NCI-H128 (cell line): ENCODE measurements around the gene BCAR1.
"Not testable (repeated sequence)": the region's sequence is repeated elsewhere in the genome, so short reads cannot be mapped to it uniquely, and the experiment has no call there.

Experiments
- DNase-seq: peaks from one replicate; lab custom pipeline; 2025; ENCODE audit not compliant: unreplicated experiment; lab: John Stamatoyannopoulos, UW

Gene BCAR1

DNA sequence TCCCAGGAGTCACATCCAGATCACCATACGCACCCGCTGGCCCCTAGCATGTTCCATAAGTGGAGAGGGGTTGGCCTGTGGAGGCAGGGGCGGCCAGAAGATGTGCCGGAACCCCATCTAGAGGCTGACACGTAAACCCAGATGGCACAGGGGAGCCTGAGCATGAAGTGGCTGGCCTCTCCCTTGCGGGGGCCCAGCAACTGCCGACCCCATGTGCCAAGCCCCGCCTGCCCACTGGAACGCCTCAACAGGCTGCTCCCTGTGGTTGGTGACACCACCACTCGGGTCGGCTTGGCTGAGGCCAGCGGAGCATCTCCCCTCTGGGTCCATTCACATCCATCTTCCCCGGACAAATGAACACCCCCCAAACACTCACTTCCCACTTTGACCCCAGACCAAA is 9.5 kb downstream of the BCAR1 start:
- DNase-seq: no peak

- no peak for DNase-seq
These were observed 10.0 kb downstream of the BCAR1 start for GRCh38 chr16:75241412-75241811.

- DNase-seq: not testable (repeated sequence)
These were observed 10.8 kb downstream of the BCAR1 start for GRCh38 chr16:75240633-75241032.

GRCh38 chr16:75239542-75240122 is 11.8 kb downstream of the BCAR1 start:
- no peak for DNase-seq

DNA sequence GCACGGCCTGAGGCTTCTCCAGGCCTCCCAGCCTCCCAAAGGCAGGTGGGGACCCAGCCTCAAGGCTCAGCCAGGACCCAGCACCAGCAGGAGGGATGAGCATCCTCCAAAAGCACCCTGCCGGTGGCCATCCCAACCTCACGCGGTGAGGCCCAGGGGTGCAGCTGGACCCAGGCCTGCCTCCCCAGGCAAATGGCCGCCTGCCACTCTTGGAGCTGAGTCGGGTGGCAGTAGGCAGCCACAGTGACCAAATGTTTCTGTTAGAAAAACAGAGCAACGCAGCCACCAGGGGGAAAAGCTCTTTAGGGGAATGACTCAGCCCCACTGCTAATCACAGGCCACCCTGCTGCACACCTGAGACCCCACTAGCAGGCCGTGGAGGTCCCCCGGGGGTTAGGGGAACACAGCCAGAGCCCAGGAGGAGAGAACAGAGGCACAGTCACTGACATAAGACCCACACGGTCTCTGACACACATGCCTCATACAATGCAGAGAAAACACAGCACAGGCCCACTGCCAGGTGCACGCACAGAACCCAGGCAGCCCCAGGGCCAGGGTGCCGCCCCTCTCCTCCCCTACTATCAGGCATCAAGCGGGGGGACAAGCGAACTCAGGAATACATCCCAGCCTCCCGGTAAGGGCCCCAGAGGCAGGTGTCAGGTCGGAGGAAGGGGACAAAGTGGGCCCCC is 12.4 kb downstream of the BCAR1 start:
- DNase-seq: no peak

DNA sequence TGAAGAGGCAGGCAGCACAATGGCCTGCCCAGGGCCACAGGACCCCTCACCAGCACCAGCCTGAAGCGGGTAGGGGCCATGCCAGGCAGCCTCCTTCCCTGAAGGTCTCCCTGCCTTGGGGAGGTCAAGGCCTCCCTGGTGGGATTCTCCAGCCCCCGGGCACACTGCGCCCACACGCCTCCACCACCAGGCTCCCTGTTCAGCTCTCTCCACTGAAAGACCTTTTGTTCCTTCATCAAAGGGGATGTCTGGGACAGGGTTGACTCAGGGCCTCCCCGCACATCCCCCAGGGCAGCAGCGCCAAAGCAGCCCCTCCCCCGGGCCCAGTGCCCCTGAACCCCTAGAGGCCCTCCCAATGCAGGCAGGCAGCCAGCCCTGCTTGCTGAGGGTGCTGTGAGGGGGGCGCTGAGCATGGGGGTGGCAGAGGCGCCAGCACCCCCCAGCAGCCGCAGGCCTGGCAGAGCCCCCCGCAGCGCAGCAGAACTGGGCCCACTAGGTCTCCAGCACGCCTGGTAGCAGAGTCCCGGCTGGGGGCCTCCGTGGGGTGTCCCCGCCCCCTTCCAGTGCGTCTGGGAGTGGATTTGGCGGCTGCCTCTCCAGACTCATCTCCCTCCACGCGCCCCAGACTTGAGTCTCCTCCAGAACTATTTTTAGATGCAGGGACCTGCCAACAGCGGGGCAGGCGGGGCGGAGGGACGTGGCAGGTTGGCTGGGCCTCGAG is 13.1 kb downstream of the BCAR1 start:
- no peak for DNase-seq

- no peak for DNase-seq
These were observed 13.9 kb downstream of the BCAR1 start for GRCh38 chr16:75237398-75238131.

GRCh38 chr16:75236736-75237397 is 14.6 kb downstream of the BCAR1 start:
- no peak for DNase-seq

DNA sequence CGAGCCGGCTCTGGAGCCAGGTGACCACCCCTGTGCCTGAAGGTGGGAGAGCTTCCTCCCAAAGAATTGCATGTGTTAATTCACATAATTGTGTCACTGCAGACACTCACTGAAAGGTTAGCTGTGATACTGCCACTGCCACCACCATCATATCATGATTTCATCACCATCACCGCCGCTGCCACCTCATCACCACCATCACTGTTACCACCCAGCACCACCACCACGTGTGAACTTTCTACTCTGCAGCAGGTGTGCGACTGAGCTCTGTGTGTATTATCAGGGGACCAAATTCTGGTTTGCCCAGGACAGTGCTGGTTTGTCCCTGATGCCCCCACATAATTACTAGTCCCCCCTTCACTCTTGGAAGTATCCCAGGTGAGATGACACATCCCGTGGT is 15.2 kb downstream of the BCAR1 start:
- no peak for DNase-seq

DNA sequence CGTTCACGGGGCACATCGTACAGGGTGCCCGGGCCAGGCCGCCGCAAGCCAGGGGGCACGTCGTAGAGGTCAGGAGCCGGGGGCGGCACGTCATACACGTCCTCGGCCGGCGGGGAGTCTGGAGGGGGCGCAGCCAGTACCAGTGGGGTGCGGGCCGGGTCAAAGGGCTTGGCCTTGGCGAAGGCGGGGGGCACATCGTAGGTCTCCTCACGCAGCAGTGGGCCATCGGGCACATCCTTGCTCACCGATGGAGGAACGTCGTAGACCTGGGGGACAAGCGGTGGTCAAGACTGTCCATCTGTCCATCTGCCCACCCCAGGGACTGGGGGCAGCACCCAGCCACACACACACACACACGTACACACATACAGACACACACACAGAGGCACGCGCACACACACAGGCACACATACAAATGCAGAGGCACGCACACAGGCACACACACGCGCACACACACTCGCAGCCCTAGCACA is 15.7 kb downstream of the BCAR1 start:
- no peak for DNase-seq

GRCh38 chr16:75234856-75235696 is 16.3 kb downstream of the BCAR1 start:
- no peak for DNase-seq

DNA sequence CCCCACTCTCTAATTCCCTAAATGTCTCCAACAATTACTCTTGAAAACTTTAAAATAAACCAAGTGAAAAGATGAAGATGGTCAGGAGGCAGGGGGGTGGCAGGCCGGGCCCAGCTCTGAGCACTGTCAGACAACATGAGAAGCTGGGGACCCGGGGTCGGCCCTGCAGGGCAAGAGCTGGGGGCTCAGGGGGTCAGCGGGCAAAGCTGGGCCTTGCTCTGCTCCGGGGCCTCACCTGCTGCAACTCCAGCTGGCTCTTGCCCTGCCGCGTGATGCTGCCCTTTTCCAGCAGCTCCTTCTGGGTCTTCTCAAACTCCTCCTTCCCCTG is 17.8 kb downstream of the BCAR1 start:
- DNase-seq: no peak

GRCh38 chr16:75231570-75231969 is 19.9 kb downstream of the BCAR1 start:
- DNase-seq: no peak

DNA sequence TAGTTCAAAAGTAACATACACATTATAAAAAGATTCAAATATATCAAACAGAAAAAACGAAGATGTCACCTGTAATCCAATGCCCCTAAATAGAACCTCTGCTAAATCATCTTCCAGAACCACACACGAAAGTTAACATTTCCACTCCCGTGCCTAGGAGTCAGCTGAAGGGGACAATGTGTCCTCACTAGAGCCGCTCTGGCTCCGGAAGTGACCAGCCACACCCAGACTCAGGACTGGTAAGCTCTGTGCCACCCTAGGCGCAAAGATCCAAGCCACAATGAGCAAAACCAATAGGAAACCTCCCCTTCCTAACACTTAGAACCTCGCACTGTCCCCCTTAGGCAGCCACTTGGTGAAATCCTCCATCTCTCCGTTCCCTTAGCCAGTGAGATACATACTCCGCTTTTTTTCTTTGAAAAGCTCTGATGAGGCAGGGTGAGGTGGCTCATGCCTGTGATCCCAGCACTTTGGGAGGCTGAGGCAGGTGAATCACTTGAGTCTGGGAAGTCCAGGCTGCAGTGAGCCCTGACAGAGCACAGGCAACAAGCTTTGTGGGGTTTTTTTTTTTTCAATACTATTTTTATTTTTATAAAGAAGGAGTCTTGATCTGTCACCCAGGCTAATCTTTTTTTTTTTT is 20.8 kb downstream of the BCAR1 start:
- no peak for DNase-seq

GRCh38 chr16:75229172-75230031 is 22.0 kb downstream of the BCAR1 start:
- no peak for DNase-seq

DNA sequence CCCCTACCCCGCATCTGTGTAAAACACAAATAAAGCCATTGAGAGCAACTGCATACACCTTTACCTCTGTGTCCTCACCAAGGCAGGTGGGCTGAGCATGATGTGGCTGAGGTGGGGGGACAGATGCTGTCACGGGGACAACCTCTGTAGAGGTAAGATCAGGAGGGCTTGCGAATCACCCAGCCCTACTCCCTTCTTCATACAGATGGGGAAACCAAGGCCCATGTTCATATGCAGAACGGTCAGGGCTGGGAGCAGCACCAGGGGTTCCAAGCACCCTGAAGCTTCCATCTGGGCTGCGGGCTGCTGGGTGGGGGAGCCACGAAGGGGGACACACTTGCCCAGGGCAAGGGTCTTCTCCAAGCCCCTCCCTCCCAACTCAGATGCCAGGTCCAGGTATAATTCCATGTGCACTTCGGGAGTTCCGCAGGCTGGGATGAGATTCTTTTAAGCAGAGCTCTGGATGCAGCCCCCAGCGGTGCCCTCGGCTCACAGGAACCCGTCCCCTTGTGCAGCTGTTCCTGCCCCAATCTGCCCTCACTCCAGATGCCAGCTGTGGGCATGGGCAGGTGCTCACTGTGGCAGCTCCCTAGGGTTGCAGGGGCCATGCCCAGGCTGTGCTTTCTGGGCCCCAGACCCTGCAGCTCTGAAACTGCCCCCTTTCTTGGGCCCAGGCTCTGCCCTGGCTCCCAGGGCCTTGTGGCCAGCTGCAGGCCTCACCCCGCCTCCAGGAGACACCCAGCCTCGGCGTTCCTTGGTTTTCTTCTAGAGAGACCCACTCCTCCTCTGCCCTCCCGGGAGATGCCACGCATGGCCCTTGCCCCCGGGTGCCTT is 23.1 kb downstream of the BCAR1 start:
- no peak for DNase-seq

DNA sequence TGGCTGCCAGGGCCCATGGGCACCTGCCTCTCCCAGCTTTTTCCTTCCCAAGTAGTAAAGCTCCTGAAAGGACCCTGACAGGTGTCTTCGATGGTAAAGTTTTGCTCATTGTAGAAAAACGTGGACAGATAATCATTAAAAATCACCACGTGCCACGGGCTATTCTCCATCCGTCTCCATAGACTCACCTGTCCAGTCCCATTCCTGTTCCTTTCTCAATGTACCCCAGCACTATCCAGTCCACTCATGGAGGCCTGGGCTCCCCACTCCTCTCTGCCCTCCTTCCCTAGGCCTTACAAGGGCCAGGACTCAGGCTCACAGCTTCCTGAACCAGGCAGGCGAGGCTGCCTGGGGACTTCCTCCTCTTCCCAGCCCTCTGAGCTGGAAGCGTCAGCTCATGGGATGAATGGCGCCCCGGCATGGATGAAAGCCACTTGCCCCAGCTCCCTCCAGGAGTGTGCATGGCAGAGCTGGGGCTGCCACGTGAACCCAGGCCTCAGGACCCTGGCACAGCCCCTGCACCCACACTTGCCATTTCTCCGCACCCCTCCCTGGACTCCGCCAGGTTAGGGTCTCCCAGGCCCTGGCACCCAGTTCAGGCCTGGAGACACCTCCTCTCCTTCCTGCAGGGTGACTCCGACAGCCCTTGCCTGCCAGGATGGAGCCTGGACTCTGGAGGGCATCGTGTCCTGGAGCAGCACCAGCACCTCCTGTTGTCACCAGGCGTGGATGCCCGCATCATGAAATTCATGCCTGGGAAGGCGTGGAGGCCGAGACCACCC is 23.9 kb downstream of the BCAR1 start:
- no peak for DNase-seq
